Progenitor cell of endocrine pancreas (in vitro differentiated cells): ENCODE results near the gene VWA7. TPM values are rescaled to one million over a fixed set of nuclear protein-coding genes. Genes with fewer than 3 reads are reported as not detected.

ENCODE experiments used
- DNase-seq: peaks from one replicate; pipeline ENCODE4 v3.0.0; 2021; ENCODE audit warnings: low spot score; ENCODE audit not compliant: unreplicated experiment
- H3K27ac Mint-ChIP-seq: 2 replicates; pipeline ENCODE4 v1.8.0; 2021; ENCODE audit warnings: mild to moderate bottlenecking, moderate library complexity, mixed read lengths
- H3K27me3 Mint-ChIP-seq: 2 replicates; pipeline ENCODE4 v1.8.0; 2021; ENCODE audit warnings: mixed read lengths
- H3K36me3 Mint-ChIP-seq: 2 replicates; pipeline ENCODE4 v1.8.0; 2022; ENCODE audit warnings: mixed read lengths; ENCODE audit not compliant: insufficient read depth
- H3K4me1 Mint-ChIP-seq: 2 replicates; pipeline ENCODE4 v1.8.0; 2021; ENCODE audit warnings: low read depth, mixed read lengths
- H3K4me3 Mint-ChIP-seq: 2 replicates; pipeline ENCODE4 v1.8.0; 2021; ENCODE audit warnings: low read depth, mild to moderate bottlenecking, moderate library complexity, mixed read lengths
- H3K9me3 Mint-ChIP-seq: 2 replicates; pipeline ENCODE4 v1.8.0; 2021; ENCODE audit warnings: low read depth, mixed read lengths
- total RNA-seq: library from RNA; stranded (reverse); gene quantifications from 2 replicates; pipeline ENCODE4 v1.2.1, GENCODE V29; 2021
- TF ChIP-seq, protein P1 (sequence below): fragments of 200-600 bp; sonication (generic); IDR thresholded peaks from one replicate; pipeline ENCODE4 v1.5.0; 2021; ENCODE audit warnings: antibody characterized with exemption, mild to moderate bottlenecking; ENCODE audit not compliant: unreplicated experiment

VWA7 gene
- total RNA-seq, 1 donor from 2014 or later = 11.6 TPM

DNA sequence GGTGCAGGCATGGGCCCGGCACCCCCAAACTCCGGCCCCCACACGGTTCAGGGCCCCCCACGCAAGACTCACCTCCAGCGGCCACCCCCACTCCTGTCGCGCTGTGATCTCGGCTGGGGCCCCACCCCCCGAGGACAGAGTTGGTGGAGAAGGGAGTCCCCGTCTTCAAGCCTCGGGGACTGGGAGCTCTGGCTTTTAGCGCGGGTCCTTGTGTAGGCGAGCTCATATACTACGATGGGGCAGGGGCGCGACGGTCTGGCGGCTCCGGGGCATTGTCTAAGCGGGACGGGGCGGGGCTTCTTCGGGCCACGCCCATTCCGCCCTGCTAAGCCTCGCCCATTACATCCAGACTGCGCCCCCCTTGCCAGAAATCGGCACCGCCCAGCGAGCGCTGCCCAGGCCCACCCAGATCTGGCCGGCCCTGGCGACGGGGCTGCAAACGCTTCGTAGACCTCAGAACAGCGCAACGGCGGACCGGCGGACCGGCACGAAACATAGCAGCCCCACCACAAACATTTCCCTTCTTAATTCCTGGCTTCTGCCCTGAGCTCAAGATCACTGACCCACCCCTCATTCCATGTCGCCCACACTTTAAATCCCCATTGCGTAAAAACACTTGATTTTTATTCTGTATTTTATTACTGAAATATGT is 47.0 kb downstream of the VWA7 start:
- TF ChIP-seq, protein P1, sequence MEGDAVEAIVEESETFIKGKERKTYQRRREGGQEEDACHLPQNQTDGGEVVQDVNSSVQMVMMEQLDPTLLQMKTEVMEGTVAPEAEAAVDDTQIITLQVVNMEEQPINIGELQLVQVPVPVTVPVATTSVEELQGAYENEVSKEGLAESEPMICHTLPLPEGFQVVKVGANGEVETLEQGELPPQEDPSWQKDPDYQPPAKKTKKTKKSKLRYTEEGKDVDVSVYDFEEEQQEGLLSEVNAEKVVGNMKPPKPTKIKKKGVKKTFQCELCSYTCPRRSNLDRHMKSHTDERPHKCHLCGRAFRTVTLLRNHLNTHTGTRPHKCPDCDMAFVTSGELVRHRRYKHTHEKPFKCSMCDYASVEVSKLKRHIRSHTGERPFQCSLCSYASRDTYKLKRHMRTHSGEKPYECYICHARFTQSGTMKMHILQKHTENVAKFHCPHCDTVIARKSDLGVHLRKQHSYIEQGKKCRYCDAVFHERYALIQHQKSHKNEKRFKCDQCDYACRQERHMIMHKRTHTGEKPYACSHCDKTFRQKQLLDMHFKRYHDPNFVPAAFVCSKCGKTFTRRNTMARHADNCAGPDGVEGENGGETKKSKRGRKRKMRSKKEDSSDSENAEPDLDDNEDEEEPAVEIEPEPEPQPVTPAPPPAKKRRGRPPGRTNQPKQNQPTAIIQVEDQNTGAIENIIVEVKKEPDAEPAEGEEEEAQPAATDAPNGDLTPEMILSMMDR = no peak
- Mint-ChIP-seq H3K9me3 (no peaks in the 10 kb centered on the region), H3K27me3 (no peaks in the 10 kb centered on the region), H3K4me3 (peak overlapping the region; percentile 98), H3K36me3 (peaks cover 47% of the 10 kb centered on the region), H3K4me1 (peaks cover 27% of the 10 kb centered on the region), H3K27ac (peak overlapping the region; percentile 96)
- DNase-seq = peak; percentile 90

DNA sequence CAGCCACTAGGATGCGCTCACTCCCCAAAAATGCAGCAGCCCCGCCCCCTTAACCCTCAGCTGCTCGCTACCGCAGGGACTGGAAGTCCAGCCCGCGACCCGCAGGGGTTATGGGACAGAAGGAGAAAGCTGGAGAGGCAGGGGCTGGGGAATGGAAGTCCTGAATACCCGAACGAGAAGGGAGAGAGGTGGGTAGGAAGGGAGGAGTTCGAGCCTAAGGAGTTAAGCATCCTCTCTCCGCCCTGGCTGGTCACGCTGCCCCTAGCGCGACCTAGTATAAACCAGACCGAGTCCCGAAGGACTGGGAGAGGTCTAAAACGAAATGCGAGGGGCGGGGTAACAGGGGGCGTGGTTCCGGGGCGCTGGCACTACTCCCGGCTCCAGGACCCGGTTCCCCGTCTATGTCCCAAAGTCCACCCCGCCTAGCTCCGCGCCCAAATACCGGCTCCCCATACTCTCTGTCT is 47.6 kb downstream of the VWA7 start:
- DNase-seq = peak; percentile 75
- TF ChIP-seq, protein P1 = peak; percentile 21
- no peaks in the 10 kb centered on the region for H3K9me3 Mint-ChIP-seq
- H3K27me3 Mint-ChIP-seq = no peaks in the 10 kb centered on the region
- H3K4me1 Mint-ChIP-seq = peaks cover 23% of the 10 kb centered on the region
- H3K27ac Mint-ChIP-seq = peak overlapping the region; percentile 96
- peak overlapping the region; percentile 98 for H3K4me3 Mint-ChIP-seq
- peaks cover 50% of the 10 kb centered on the region for H3K36me3 Mint-ChIP-seq

DNA sequence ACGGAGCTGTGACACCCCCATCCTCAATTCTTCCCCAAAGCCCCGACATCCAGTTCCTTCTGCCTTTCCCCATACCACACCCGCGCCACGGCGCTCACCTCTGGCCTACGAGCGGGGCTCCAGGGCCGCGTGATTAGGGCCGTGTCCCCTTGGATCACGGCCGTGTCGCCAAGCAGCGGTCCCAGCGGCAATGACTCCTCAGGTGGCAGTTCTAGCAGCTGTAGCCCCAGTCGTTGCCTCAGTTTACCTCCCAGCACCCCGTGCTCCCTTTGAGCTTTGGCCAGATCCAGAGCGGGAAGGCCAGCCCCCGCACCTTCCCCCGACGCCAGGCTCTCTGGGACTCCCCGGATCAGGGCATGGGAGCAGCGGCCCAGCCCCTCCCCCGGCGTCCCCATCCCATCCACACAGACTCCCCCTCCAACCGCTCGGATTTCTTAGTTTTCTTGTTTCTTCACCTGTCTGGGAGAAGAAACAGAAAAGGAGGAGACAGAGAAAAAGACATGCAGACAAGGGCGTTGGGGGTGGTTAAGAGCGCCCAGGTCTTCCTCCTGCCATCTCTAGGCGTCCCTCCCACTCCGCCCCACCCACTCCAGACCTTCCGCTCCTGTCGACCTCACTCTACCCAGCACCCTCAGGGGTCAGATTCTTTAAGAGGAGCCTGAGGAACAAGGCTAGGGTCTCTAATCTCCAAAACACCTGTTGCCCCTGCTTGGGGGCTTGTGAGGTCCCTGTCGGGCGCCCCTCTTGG is 48.2 kb downstream of the VWA7 start, which contains the start of gene DDAH2:
DDAH2 (minus strand) TSS at position 533 of the 748 bp plus-strand sequence; CDS start at position 395, 138 bp downstream.
- H3K4me1 Mint-ChIP-seq = peaks cover 19% of the 10 kb centered on the region
- peak within 1 kb of the TSS; percentile 96 for H3K27ac Mint-ChIP-seq
- H3K4me3 Mint-ChIP-seq = peak within 1 kb of the TSS; percentile 98
- H3K36me3 Mint-ChIP-seq = peaks cover 54% of the 10 kb centered on the region
- DNase-seq = no peak
- TF ChIP-seq, protein P1 = peak; percentile 65
- H3K9me3 Mint-ChIP-seq = no peaks in the 10 kb centered on the region
- no peaks in the 10 kb centered on the region for H3K27me3 Mint-ChIP-seq

DNA sequence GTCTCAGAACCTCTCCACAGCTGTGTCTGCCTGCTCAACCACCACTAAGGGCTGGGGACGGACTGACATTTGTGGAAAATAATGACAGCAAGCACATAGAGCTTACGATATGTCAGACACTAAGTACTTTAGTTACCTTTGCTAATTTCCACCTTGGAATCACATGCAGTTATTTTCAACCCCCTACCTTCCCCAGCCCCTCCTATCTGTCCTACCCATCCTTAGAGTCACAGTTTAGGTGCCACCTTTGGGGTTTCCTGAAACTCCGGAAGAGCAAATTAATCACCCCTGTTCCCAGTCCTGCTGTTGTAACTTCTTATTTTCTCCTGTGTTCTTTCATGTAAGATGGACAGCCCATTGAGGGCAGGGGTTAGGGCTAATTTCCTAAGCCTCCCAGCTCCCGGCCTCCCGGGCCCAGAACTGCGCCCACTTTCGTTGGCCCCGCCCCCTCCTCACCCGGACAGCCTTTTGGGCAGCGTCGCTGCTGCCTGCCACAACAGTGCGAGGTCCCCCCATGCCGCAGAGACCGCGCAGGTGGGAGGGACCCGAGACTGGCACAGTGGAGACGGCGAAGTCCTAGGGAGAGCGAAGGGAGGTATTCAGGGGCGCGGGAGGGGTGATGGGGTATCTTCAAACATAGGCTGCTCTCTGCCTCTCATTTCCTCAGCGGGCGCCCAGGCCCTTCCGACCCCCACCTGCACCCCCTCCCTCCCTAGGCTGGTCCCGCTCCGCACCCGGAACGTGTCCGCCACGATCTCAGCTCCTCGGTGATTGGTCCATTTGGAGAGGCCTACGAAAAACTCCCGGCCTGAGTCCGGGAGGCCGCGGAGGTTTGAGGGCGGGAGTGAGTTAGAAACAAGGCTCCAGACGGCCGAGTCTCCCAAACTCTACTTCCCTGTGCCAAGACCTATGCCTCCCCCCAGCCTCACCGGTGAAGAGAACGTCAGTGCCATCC is 49.1 kb downstream of the VWA7 start:
- TF ChIP-seq, protein P1 = no peak
- Mint-ChIP-seq H3K4me1 (peaks cover 14% of the 10 kb centered on the region), H3K4me3 (peak overlapping the region; percentile 98), H3K9me3 (no peaks in the 10 kb centered on the region), H3K27me3 (no peaks in the 10 kb centered on the region), H3K27ac (peak overlapping the region; percentile 56), H3K36me3 (peaks cover 46% of the 10 kb centered on the region)
- DNase-seq = no peak
